ENCODE results near the gene DARS2.

DARS2 gene

DNA sequence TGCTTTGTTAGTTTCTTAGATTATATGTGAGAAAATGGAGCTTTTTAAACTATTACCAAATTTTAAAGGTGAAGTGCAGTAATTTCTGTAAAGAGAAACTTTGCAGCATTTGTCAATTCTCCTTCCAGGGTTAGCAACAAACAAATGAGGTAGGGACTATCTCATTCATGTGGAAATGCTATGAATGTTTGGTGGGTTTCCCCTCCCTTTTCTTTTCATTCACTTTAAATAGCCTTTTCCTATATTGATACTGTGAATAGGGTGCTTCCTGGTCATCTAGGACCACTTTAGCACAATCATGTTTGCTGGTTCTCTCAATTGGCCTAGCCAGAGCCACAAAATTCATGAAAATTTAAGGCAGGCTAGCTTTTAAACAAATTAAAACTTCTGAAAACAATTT is 64.3 kb downstream of the DARS2 start:
- no peak for DNase-seq

DNA sequence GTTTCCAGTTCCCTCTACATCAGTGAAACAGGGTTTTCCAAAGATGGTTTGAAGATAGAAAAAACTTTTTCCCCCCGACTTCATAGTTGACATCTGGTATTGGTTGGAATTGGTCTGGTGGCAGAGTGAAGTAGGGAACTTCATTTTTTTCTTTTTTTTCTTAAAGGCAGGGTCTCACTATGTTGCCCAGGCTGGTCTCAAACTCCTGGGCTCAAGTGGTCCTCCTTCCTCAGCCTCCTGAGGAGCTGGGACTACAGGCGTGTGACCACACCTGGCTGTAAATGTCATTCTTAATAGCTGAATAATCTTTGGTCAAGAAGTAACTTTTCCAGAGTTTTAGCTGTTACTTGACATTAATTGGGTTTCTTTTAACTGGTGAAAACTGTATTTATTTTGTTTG is 65.4 kb downstream of the DARS2 start:
- no peak for DNase-seq

DNA sequence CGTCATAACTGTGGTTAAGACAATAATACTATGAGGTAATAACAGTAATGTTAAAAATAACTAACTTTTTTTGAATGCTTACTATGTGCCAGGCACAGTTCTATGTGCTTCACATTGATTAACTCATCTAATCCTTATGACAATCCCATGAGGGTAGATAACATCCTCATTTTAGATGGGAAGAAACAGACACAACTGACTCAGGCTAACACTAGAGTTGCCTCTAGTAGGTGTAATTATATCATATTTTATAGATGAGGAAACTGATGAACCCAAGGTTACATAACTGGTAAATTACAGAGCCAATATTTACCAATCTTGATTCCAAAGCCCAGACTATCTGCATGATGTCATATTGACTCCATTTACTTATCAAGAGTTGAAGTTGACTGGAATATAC is 69.1 kb downstream of the DARS2 start:
- no peak for DNase-seq

DNA sequence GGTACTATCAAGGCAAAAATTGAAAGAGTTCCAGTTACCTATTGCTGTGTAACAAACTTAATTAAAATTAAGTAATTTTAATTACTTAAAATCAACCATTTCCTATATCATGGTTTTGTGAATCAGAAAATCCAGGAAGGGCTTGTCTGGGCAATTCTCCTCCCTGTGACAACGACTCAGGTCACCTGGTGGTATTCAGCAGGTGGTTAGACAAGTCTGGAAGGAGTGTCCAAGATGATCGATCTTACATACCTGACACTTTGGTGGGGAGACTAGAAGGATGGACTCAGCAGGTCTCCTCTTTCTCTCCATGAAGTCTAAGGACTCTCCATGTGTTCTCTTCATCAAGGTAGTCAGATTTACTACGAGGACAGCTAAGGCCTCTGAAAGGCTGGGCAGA is 69.7 kb downstream of the DARS2 start:
- DNase-seq = no peak

DNA sequence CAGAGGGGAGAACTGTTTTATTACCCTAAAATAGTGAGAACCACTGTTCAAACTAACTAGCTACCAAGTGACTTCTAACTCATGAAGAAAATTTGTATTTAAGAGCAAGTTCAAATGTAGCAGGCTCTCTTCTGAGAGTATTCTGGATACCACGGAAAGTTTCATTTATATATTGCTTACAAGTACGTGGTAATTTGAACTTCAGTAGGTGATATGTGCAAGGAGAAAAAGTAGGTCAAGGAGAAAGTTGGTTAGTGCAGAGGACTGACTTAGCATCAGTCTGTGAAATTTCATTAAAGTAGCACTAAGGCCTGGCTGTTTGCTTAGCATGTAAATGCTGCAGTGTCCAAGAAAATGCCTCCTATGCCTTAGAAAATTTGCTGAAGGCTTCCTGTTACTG is 76.0 kb downstream of the DARS2 start:
- DNase-seq = no peak

DNA sequence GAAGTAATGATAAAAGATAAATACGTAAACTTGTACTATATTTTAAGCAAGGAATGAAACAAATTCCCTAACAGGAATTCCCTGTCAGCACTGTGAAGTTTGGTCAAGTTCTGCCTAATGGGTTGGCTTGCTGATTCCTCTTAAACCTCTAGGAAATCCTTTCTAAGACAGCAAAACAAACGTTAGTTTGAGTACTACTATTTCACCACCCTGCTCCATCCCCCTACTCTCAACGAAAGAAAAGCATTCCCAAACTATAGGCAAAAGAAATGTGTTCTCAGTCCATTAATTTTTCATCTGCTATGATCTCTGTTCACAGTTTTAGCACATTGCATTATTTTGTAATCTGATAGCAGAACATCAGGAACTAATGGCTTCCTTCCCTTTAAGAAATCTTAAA is 76.5 kb downstream of the DARS2 start:
- no peak for DNase-seq

DNA sequence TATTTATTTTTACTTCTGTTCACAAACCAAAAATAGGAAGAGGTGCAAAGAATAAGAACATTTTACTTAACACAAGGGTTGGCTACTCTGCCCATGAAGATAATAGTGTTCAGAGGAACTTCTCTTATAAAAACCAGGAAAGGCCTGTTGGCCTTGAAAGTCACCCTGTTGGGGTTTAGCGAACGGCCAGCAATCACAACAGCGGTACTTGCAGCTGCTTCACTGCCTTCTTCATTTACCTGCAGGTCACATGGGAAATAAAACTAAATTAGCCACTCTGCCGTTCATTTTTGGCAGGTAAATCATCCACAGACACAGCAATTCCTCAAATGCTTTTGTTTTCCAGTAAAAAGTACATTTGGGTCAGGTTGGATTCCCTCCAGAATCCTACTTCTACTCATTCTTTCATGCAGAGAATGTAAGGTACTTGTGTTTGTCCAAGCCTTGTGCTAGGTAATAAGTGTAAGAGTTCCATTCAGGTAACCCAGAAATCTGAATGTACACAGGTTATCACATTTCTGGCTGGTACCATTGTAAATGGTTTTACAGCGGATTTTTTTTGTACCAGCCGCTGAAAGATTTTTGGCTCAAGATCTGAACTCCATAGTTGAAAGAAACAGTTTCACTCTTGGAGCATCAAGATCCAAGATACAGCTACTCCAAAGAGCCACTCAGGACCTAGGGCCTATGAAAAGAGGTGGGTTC is 79.5 kb downstream of the DARS2 start:
- no peak for DNase-seq

All from CD4-positive, alpha-beta T cell treated with Interferon gamma for 1 hour (primary cell).